PC-9 (cell line): ENCODE data around the gene AFAP1. TPM values are rescaled to one million over a fixed set of nuclear protein-coding genes. Genes with fewer than 3 reads are reported as not detected.
A peak's percentile ranks its signal among the peaks of the same experiment; 100 is the strongest.

Experiments used
- BruUV-seq: library from RNA; stranded (reverse); fragments of 400-500 nt; replicated peaks from 2 replicates; lab custom pipeline; 2021; lab: Mats Ljungman, UMichigan
- CTCF ChIA-PET: fragments of 300-600 bp; sonication (Branson Sonifier 250); formaldehyde crosslinking; loops from one replicate; lab custom pipeline; 2022; ENCODE audit warnings: antibody characterized with exemption; lab: Charles Lee
- POLR2A ChIA-PET: fragments of 300-600 bp; sonication (Branson Sonifier 250); formaldehyde crosslinking; loops from one replicate; lab custom pipeline; 2022; ENCODE audit warnings: antibody characterized with exemption; ENCODE audit not compliant: unreplicated experiment; lab: Charles Lee
- DNase-seq, 2 experiments: peaks; one replicate each; pipeline versions ENCODE4 v3.0.0 to v3.0.0-alpha.2; 2015 to 2022; ENCODE audit warnings: mixed read lengths in 1 of 2
- H2AFZ ChIP-seq: fragments of 200-600 bp; sonication (generic); 2 replicates; pipeline ENCODE4 v1.8.1; 2017; ENCODE audit warnings: antibody characterized with exemption
- H3F3A ChIP-seq: fragments of 200-600 bp; sonication (generic); 2 replicates; pipeline ENCODE4 v1.8.1; 2017; ENCODE audit warnings: antibody characterized with exemption, mild to moderate bottlenecking, low read depth; ENCODE audit not compliant: insufficient read depth
- H3K27ac ChIP-seq: fragments of 200-600 bp; sonication (generic); 2 replicates; pipeline ENCODE4 v1.6.1; 2016; ENCODE audit warnings: mixed run types
- H3K27me3 ChIP-seq: fragments of 200-600 bp; sonication (generic); 2 replicates; pipeline ENCODE4 v1.6.1; 2016; ENCODE audit warnings: low read depth, mixed run types; ENCODE audit not compliant: insufficient read depth
- H3K36me3 ChIP-seq: fragments of 200-600 bp; sonication (generic); 2 replicates; pipeline ENCODE4 v1.6.1; 2016; ENCODE audit warnings: low read depth, mixed run types
- H3K4me1 ChIP-seq: fragments of 200-600 bp; sonication (generic); replicated peaks from 2 replicates; pipeline ENCODE4 v1.6.1; 2016; ENCODE audit warnings: mixed run types; ENCODE audit not compliant: insufficient read depth
- H3K4me2 ChIP-seq: fragments of 200-600 bp; sonication (generic); 2 replicates; pipeline ENCODE4 v1.6.1; 2017; ENCODE audit warnings: mixed run types
- H3K4me3 ChIP-seq: fragments of 200-600 bp; sonication (generic); 2 replicates; pipeline ENCODE4 v1.6.1; 2016; ENCODE audit warnings: mixed run types
- H3K79me2 ChIP-seq: fragments of 200-600 bp; sonication (generic); 2 replicates; pipeline ENCODE4 v1.6.1; 2017; ENCODE audit warnings: low read depth, mixed run types
- H3K9me2 ChIP-seq: fragments of 200-600 bp; sonication (generic); 2 replicates; pipeline ENCODE4 v1.8.1; 2017; ENCODE audit warnings: mild to moderate bottlenecking; ENCODE audit not compliant: insufficient read depth
- H3K9me3 ChIP-seq: fragments of 200-600 bp; sonication (generic); 2 replicates; pipeline ENCODE4 v1.8.1; 2016; ENCODE audit warnings: low read depth; ENCODE audit not compliant: insufficient read depth
- H4K20me1 ChIP-seq: fragments of 200-600 bp; sonication (generic); 2 replicates; pipeline ENCODE4 v1.8.1; 2017; ENCODE audit not compliant: insufficient read depth
- EZH2 ChIP-seq: fragments of 200-600 bp; sonication (generic); IDR thresholded peaks from 2 replicates; pipeline ENCODE4 v1.8.0; 2017; ENCODE audit warnings: antibody characterized with exemption, low read depth
- intact Hi-C: fragments of 100-400 bp; cut with micrococcal nuclease; formaldehyde crosslinking; loops from one replicate; pipeline ENCODE4 v1.10.0; 2022; ENCODE audit not compliant: unreplicated experiment
- total RNA-seq: library from RNA; stranded (reverse); gene quantifications from 2 replicates; pipeline ENCODE4 v1.2.3, GENCODE V29; 2021
- TF ChIP-seq, protein P1 (sequence below): fragments of 200-600 bp; sonication (generic); conservative IDR thresholded peaks from 2 replicates; pipeline ENCODE4 v1.6.1; 2017; ENCODE audit warnings: mixed run types, antibody characterized with exemption, mild to moderate bottlenecking, moderate library complexity

The AFAP1 gene
- total RNA-seq, 1 experiment from 2014 or later, result 69.6 TPM

DNA sequence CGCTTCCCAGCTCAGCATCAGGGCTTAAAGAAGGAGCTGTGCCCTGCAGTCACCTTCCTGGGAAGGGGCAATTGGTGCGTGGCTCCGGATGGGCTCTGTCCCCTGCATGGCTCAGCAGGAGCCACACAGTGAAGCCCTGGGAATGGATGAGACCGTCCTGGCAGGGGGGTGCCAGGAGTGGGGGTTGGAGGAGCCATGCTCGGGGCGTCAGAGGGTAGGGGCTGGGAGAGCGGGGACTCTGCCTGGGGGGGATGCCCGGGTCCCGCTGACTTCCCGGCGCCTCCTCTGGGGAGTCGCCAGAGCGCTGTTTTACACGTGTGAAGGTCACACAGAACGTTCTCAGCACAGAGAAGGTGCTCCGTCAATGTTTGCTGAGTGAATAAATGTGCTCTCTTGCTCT lies 184.1 kb downstream of the AFAP1 start:
- Histone ChIP-seq H3F3A (peaks cover 38% of the 10 kb centered on the region), H3K79me2 (peaks cover 79% of the 10 kb centered on the region), H3K27me3 (no peaks in the 10 kb centered on the region), H3K4me2 (peak overlapping the region; percentile 98), H3K9me3 (no peaks in the 10 kb centered on the region), H2AFZ (no peak overlapping the region), H3K36me3 (no peaks in the 10 kb centered on the region; the same call in 1 of the 2 replicates), H4K20me1 (peaks cover 59% of the 10 kb centered on the region), H3K27ac (no peak overlapping the region), H3K4me3 (peak overlapping the region; percentile 100), H3K4me1 (peaks cover 35% of the 10 kb centered on the region), H3K9me2 (no peaks in the 10 kb centered on the region)
- no peak for DNase-seq
- no peak for TF ChIP-seq EZH2
- TF ChIP-seq, protein P1, sequence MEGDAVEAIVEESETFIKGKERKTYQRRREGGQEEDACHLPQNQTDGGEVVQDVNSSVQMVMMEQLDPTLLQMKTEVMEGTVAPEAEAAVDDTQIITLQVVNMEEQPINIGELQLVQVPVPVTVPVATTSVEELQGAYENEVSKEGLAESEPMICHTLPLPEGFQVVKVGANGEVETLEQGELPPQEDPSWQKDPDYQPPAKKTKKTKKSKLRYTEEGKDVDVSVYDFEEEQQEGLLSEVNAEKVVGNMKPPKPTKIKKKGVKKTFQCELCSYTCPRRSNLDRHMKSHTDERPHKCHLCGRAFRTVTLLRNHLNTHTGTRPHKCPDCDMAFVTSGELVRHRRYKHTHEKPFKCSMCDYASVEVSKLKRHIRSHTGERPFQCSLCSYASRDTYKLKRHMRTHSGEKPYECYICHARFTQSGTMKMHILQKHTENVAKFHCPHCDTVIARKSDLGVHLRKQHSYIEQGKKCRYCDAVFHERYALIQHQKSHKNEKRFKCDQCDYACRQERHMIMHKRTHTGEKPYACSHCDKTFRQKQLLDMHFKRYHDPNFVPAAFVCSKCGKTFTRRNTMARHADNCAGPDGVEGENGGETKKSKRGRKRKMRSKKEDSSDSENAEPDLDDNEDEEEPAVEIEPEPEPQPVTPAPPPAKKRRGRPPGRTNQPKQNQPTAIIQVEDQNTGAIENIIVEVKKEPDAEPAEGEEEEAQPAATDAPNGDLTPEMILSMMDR, result no peak
- intact Hi-C loops, result loop anchor here (5.0 to 10.0 kb wide), 2 partner anchors 101 to 563 kb away; partner anchors contain the start of gene SORCS2
- ChIA-PET CTCF (no interaction called here), POLR2A (no interaction called here)
- TSS peak; percentile 5 for BruUV-seq

DNA sequence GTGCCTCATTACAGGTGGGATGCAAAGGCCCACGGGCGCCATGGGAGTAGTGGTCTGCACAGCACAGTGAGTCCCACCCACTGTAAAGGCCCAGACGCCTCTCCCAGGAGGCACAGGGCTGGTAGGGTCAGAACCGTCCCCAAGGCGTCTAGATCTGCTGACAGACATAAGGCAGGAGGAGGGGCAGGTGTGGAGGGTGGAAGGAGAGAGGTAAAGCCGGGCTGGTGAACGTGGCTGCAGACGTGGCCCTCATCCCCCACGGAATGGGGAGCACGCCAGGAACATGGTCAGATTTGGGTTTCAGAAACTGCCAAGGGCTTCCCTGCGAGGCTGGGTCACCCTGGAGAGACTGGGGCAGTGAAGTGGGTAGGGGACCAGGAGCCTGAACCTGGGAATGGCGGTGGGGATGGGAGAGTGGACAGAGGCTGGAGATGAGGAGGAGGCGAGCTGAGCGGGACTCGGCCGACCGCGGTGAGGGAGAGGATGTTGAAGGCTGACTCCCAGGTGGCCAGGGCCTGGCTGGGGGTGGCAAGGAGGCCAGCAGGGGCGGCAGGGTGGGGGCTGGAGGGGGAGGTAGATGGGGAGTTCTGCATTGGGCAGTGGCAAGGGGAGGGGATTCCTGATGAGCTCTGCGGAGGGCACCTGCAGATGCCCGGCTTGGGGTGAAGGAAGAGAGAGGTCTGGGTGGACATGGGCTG lies 184.9 kb downstream of the AFAP1 start:
- peak overlapping the region; percentile 98 for H3K4me2 ChIP-seq
- no peaks in the 10 kb centered on the region; the same call in 1 of the 2 replicates for H3K36me3 ChIP-seq
- POLR2A ChIA-PET, result interaction anchor here (0.6 kb wide), 1 partner anchor 1084 kb away, joined by 3 read pairs; no protein-coding TSS in a partner anchor
- TF ChIP-seq EZH2, result no peak
- TF ChIP-seq, protein P1, result no peak
- H3K27me3 ChIP-seq, result no peaks in the 10 kb centered on the region
- peaks cover 51% of the 10 kb centered on the region for H4K20me1 ChIP-seq
- no peak overlapping the region for H2AFZ ChIP-seq
- H3K4me1 ChIP-seq, result peaks cover 36% of the 10 kb centered on the region
- CTCF ChIA-PET, result no interaction called here
- peaks cover 70% of the 10 kb centered on the region for H3K79me2 ChIP-seq
- no TSS peak for BruUV-seq
- no peaks in the 10 kb centered on the region for H3K9me2 ChIP-seq
- intact Hi-C loops, result loop anchor here (5.0 to 10.0 kb wide), 2 partner anchors 100 to 562 kb away; partner anchors contain the start of gene SORCS2
- peaks cover 41% of the 10 kb centered on the region for H3F3A ChIP-seq
- no peak for DNase-seq
- peak overlapping the region; percentile 81 for H3K27ac ChIP-seq
- H3K4me3 ChIP-seq, result peak overlapping the region; percentile 100
- no peaks in the 10 kb centered on the region for H3K9me3 ChIP-seq

DNA sequence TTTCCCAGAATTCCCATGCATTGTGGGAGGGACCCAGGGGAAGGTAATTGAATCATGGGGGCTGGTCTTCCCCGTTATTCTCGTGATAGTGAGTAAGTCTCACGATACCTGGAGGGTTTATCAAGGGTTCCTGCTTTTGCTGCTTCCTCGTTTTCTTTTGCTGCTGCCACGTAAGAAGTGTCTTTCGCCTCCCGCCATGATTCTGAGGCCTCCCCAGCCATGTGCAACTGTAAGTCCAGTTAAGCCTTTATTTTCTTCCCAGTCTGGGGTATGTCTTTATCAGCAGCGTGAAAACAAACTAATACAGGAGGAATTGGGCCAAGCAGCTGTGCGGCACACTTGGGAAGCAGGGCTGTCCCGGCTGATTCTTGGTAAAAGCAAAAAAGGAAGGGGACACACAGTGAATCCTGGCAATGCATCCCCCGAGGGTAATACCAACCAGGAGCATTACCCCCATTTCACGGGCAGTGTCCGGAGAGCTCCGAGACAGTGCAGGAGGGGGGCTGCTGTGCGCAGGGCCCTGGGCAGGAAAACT lies 185.7 kb downstream of the AFAP1 start:
- CTCF ChIA-PET, result no interaction called here
- BruUV-seq, result TSS peak; percentile 81
- intact Hi-C loops, result loop anchor here (10.0 kb wide), 1 partner anchor 99 kb away; no protein-coding TSS in a partner anchor

More for the DNA sequence above, 185.7 kb downstream of the AFAP1 start:
- Histone ChIP-seq H3K4me3 (peak overlapping the region; percentile 100), H2AFZ (no peak overlapping the region), H3K4me2 (peak overlapping the region; percentile 98), H3K4me1 (peaks cover 42% of the 10 kb centered on the region), H4K20me1 (peaks cover 44% of the 10 kb centered on the region), H3K36me3 (no peaks in the 10 kb centered on the region; the same call in 1 of the 2 replicates), H3K27ac (peak overlapping the region; percentile 91), H3K27me3 (no peaks in the 10 kb centered on the region), H3K79me2 (peaks cover 63% of the 10 kb centered on the region), H3K9me2 (no peaks in the 10 kb centered on the region), H3F3A (peaks cover 42% of the 10 kb centered on the region), H3K9me3 (no peaks in the 10 kb centered on the region)
- POLR2A ChIA-PET, result interaction anchor here (0.6 to 0.7 kb wide), 5 partner anchors 10 to 1274 kb away, joined by 3 to 6 read pairs (median 3); partner anchors contain the start of gene GRPEL1
- TF ChIP-seq, protein P1, result no peak
- TF ChIP-seq EZH2, result no peak
- peak; percentile 74 to 86 for DNase-seq
